HepG2 (cell line): ENCODE results near the gene RETREG2. TPM values are rescaled to one million over a fixed set of nuclear protein-coding genes. Genes with fewer than 3 reads are reported as not detected.
"Not testable (repeated sequence)": the region's sequence is repeated elsewhere in the genome, so short reads cannot be mapped to it uniquely, and the experiment has no call there.

Source experiments
- CCDC6 ChIP-seq: sonication (generic); formaldehyde crosslinking; IDR thresholded peaks from 2 replicates; pipeline ENCODE4 v1.8.1; 2022; ENCODE audit warnings: mild to moderate bottlenecking, missing genetic modification reagents, moderate library complexity
- HBP1 ChIP-seq: IDR thresholded peaks from 2 replicates; pipeline ENCODE4 v1.6.1; 2016; ENCODE audit warnings: low read depth, control low read depth
- MAX ChIP-seq: IDR thresholded peaks from 2 replicates; pipeline ENCODE4 v1.6.1; 2012; ENCODE audit warnings: inconsistent platforms
- MED1 ChIP-seq: sonication (generic); formaldehyde crosslinking; IDR thresholded peaks from 2 replicates; pipeline ENCODE4 v1.4.0; 2020; ENCODE audit warnings: missing genetic modification reagents
- POGZ ChIP-seq: sonication (generic); formaldehyde crosslinking; IDR thresholded peaks from 2 replicates; pipeline ENCODE4 v1.4.0; 2020; ENCODE audit warnings: mild to moderate bottlenecking, missing genetic modification reagents
- POLR2AphosphoS5 ChIP-seq: IDR thresholded peaks from 2 replicates; pipeline ENCODE4 v1.6.1; 2012; ENCODE audit warnings: low read depth, low read length
- SOX13 ChIP-seq, 3 experiments: fragments of 450-650 bp in 1 of 3; sonication (generic) in 1 of 3; formaldehyde crosslinking in 1 of 3; IDR thresholded peaks in 2 of 3; conservative IDR thresholded peaks in 1 of 3; 2 replicates each; pipeline versions ENCODE4 v1.5.0 to v1.6.1; 2016 to 2020; ENCODE audit warnings: antibody characterized with exemption in 1 of 3, mild to moderate bottlenecking in 1 of 3, missing compliant biosample characterization in 1 of 3, missing genetic modification reagents in 1 of 3, moderate library complexity in 1 of 3
- ZMYM4 ChIP-seq: sonication (generic); formaldehyde crosslinking; IDR thresholded peaks from 2 replicates; pipeline ENCODE4 v1.8.1; 2023; ENCODE audit warnings: mild to moderate bottlenecking, missing genetic modification reagents
- ZNF574 ChIP-seq: sonication (generic); formaldehyde crosslinking; IDR thresholded peaks from 2 replicates; pipeline ENCODE4 v1.4.0; 2020; ENCODE audit warnings: missing genetic modification reagents
- polyA plus RNA-seq, 8 experiments: library from polyadenylated mRNA; depleted of rRNA in 3 of 8; stranded (reverse) in 7 of 8; unstranded in 1 of 8; fragments of >200 nt; fragmentation: Illumina TruSeq in 4 of 8; extraction: Trizol in 4 of 8; gene quantifications; 2 replicates each; pipeline versions ENCODE4 v1.2.1 to v1.2.3, GENCODE V29; 2011 to 2016; ENCODE audit warnings: low read depth in 4 of 8, missing spikeins in 1 of 8, mixed read lengths in 1 of 8; ENCODE audit not compliant: insufficient read depth in 1 of 8
- total RNA-seq, 5 experiments: library from RNA; depleted of rRNA; stranded (reverse); fragments of >200 nt; fragmentation: Illumina TruSeq; extraction: Trizol; gene quantifications; 2 replicates each; pipeline ENCODE4 v1.2.3, GENCODE V29; 2016; ENCODE audit warnings: low read depth in 1 of 5
- TF ChIP-seq, protein P1 (sequence below): IDR thresholded peaks from 2 replicates; pipeline ENCODE4 v1.6.1; 2016; ENCODE audit warnings: mild to moderate bottlenecking

The RETREG2 gene
- total and polyA plus RNA-seq, 2 of the 13 experiments (the other 11 are each of a cell fraction or from before 2014, with no cell fraction given): 86.0 to 134 TPM

- peak; percentile 94 for TF ChIP-seq ZMYM4 (CRISPR knock-in tag)
- TF ChIP-seq SOX13 (IDR thresholded peaks at IDR 0.05): not testable (repeated sequence)
- TF ChIP-seq SOX13 (CRISPR knock-in tag; conservative IDR thresholded peaks at IDR 0.05 in 1 of 2, IDR thresholded peaks at IDR 0.05 in 1 of 2): peak in 1 of 2 experiments; percentile 45; a peak in 1 of 4 replicates
- peak; percentile 92 for TF ChIP-seq POLR2AphosphoS5
- TF ChIP-seq, protein P1, sequence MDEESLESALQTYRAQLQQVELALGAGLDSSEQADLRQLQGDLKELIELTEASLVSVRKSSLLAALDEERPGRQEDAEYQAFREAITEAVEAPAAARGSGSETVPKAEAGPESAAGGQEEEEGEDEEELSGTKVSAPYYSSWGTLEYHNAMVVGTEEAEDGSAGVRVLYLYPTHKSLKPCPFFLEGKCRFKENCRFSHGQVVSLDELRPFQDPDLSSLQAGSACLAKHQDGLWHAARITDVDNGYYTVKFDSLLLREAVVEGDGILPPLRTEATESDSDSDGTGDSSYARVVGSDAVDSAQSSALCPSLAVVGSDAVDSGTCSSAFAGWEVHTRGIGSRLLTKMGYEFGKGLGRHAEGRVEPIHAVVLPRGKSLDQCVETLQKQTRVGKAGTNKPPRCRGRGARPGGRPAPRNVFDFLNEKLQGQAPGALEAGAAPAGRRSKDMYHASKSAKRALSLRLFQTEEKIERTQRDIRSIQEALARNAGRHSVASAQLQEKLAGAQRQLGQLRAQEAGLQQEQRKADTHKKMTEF: peak; percentile 43; the same call in 1 of the 2 replicates
- peak; percentile 43; the same call in 1 of the 2 replicates for TF ChIP-seq MAX
- TF ChIP-seq CCDC6 (CRISPR knock-in tag): 0 out of 2 replicates have a peak, but pooled peaks have one; percentile 65
- TF ChIP-seq MED1 (CRISPR knock-in tag): peak; percentile 78
- peak; percentile 57; the same call in 1 of the 2 replicates for TF ChIP-seq HBP1
- peak; percentile 48 for TF ChIP-seq ZNF574 (CRISPR knock-in tag)
- TF ChIP-seq POGZ (CRISPR knock-in tag): peak; percentile 68; the same call in 1 of the 2 replicates
Observed at GRCh38 chr2:219200502-219201326, 22.6 kb downstream of the RETREG2 start (continued).
